ENCODE results near the gene BIRC3.

DNA sequence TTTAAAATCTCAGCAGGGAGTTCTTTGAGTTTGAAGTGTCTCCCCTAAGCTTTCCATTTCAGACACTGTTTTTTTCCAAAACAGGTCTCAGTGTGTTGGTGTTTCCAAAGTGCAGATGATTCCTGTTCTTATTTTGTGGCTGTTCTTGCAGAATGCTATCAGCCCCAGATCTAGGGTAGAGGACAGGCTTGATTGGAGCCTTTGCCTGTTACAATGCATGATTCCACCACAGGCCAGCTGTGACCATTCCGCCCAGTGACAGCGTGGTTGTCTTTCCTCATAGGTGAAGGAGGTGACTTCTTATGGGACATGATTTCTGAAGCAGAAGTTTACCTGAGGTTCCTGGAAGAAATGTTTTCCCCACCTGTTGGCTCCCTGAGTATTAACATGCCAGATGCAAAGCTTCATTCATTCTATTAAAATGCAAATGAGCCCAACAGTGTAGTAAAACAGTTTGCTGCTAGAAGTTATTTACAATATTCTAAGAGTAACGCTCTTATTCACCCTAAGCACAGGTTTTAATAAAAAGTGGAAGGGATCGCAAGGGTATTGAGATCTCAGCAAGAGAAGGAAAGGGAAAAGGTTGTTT, 36.9 kb upstream of the BIRC3 start:
- TF ChIP-seq, protein P1, sequence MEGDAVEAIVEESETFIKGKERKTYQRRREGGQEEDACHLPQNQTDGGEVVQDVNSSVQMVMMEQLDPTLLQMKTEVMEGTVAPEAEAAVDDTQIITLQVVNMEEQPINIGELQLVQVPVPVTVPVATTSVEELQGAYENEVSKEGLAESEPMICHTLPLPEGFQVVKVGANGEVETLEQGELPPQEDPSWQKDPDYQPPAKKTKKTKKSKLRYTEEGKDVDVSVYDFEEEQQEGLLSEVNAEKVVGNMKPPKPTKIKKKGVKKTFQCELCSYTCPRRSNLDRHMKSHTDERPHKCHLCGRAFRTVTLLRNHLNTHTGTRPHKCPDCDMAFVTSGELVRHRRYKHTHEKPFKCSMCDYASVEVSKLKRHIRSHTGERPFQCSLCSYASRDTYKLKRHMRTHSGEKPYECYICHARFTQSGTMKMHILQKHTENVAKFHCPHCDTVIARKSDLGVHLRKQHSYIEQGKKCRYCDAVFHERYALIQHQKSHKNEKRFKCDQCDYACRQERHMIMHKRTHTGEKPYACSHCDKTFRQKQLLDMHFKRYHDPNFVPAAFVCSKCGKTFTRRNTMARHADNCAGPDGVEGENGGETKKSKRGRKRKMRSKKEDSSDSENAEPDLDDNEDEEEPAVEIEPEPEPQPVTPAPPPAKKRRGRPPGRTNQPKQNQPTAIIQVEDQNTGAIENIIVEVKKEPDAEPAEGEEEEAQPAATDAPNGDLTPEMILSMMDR (IDR thresholded peaks at IDR 0.05) = no peak
- TF ChIP-seq POLR2A (IDR thresholded peaks at IDR 0.05) = no peak
